Germinal center (tissue), 1 donor: Measurements from ENCODE around the gene COPA.

Experiments used
- DNase-seq: peaks from one replicate; pipeline ENCODE4 v3.0.0; 2012; ENCODE audit warnings: mixed read lengths, low spot score

Gene COPA

DNA sequence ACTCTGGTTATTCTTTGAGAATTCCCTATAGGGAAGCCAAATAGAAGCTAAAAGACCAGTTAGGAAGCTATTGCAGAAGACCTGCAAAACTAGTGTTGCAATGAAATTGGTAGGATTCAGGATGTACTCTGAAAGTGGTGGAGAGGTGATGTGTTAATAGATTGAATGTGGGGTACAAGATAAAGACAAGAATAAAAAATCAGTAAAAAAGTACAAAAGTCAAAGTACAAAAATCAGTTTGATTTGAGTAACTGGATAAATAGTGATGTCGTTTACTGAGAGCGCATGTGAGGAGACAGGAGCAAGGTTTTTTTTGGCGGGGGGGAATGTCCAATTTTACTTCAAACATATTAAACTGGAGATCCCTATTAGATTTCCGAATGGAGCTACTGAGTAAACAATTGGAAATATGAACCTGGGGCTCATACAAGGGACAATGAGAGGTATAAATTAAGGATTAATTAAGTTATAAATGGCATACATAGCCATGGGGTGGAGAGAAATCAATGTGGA, 78.2 kb downstream of the COPA start:
- no peak for DNase-seq

DNA sequence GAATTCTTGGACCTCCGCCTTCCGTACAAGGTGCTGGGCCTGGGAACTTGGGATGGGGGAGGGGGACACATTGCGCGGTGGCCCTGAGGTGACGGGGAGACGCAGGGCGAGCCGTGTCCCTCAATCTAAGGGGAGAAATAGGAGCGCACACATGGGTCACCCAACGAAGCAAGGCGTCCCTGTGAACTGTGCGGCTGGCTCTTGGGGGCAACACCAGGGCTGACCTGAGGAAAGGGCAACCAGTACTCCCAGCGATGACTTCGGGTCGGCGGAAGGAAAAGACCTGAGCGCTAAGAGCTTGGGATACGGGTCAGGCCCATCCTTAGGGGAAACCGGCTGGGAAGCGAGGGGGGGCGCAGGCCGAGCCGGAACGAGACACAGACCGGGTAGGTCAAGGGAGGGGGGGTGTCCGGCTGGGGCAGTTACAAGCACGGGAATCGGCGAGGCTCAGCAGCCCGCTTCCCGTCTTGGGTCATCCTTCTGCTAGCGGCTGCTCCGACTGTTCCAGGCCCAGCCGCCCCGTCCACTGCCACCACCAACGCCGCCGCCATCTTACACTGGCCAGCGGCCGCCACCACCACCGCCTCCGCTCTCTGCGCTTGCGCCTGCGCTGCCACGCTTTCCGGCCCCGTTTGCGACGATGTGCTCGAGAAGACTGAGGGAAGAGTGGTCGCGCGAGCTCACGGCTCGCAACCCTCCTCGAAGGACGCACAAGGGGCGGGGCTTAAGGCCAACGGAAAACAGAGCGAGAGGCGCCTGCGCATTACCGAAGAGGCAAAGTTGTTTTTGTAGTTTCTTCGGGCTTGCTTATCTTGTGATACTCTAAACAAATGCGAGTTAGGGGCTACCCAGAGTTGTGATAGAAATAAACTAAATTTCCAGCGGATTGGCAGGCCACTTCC, 80.9 kb downstream of the COPA start, which contains the start of gene DCAF8:
DCAF8 (minus strand) TSS at position 657 of the 902 bp plus-strand sequence. CDS start 18,541 bp downstream, outside the sequence.
- DNase-seq = peak; percentile 94

DNA sequence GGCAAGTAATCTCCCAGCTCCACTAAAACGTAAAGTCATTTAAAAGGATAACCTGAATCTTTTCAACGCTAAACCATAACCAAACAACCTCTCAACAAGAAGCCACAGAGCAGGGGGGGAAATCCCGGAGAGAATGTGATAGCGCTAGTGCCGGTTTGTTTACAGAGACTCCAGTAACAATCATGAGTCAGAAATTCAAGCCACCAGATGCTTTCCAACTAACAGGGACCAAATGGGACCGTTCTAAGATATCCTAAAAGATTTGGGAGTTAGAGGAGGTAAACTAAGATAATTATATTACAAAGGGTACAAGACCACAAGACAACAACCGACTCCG, 81.5 kb downstream of the COPA start:
- DNase-seq = peak; percentile 49

DNA sequence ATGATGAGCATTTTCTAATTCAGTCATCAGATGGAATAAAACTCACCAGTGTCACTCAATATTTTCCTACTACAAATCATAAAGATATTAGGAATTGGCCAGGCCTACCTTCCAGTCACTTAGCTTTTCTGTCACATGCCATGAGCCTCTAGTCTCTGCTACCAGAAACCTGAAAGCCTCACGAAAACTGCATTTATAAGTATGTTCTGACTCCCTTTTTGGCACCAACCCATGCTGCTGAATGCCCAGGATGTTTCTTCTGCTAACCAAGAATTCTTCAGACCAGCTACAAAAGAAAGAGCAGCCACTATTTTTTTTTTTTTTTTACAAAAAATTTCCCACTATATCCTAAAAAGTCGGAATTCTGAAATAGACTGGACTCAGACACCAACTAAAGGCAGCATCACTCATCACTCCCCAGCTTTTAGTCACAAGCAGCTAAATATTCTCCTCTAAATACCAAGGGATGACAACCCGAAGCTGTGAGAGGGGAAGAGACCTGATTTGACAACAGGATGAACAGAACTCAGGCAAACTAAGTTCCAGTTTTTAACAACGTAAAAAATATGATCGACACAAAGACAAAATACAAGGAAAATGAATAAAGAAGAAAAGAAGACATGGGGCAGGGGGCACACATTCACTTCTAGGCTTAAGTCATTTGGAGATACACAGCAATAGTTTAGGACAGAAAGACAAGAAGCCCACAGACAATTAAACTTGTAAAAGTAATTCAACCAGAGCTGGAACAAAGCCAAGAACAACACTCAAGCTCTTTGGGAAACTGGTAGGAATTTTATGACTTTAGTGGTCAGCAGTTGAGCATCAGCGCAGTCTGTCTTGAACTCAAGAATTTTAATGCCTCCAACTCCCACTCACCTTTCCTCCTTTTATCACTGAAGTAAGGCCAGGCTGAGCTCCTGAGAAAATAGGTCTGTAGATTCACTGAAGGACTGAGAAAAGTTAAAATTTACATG, 82.4 kb downstream of the COPA start:
- DNase-seq = no peak

DNA sequence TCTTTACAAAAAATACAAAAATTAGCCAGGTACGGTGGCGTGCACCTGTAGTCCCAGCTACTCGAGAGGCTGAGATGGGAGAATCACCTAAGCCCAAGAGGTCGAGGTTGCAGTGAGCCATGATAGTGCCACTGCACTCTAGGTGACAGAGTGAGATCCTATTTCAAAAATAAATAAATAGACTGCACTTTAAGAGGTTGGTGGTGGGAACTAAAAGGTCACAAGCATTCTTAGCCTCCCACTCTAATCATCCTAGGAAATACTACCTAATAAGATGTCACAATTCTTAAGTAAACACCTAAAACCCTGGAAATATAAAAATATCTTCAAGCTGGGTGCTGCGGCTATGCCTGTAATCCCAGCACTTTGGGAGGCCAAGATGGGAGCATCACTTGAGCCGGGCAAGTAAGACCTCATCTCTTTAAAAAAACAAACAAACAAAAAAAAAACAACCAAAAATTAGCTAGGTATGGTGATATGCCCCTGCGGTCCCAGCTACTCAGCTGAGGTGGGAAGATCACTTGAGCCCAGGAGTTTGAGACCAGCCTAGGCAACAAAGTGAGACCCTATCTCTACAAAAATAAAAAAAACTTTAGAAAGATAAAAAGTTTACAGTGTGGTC, 84.8 kb downstream of the COPA start:
- DNase-seq = no peak

DNA sequence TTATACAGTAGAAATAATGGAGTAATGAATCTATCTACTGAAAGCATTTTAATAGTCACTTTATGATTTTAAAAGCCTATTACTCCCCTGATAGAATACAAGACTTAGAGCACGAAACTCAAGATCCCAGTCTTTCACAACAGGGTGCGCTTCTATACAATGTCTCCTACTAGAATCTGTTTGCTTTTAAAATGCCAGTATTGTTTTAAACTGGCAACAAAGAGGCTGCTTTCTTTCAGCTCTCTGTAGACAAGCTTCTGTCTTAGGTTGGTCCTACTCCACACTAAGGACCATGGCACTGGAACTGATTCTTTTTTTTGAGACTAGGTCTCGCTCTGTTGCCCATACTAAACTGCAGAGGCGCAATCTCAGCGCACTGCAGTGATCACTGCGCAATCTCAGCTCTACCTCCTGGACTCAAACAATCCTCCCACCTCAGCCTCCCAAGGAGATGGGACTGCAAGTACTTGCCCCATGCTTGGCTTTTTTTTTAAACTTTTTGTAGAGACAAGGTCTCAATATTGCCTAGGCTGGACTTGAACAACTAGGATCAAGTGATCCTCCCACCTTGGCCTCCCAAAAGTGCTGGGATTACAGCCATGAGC, 85.5 kb downstream of the COPA start:
- DNase-seq = no peak

DNA sequence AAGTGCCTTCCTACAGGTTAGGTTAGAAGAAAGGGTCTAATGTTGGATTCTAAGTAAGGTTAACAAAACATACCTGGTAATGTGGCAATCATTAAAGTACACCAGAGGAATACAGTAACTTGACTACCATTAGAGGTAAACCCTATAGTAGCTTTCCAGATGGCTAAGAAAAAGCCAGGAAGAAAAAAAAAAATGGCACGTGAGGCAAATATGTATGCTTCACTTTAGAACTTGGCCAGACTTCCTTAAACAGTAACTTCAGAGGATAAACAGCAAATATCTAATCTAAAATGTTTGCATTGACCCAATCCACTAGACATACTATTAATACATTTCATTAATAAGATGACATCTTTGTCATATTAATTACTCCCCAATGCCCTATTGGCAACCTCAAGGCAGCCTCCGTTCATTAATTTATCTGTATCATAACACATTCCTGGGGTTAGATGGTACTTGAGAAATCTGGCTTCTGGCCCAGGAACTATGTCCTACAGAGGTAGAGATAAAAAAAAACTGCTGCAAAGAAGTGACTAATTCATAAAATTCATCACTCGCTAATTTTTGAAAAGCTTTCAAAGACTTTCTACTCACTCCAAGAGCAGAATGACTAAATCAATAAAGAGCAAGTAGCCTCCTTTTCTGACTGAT, 86.5 kb downstream of the COPA start:
- no peak for DNase-seq

DNA sequence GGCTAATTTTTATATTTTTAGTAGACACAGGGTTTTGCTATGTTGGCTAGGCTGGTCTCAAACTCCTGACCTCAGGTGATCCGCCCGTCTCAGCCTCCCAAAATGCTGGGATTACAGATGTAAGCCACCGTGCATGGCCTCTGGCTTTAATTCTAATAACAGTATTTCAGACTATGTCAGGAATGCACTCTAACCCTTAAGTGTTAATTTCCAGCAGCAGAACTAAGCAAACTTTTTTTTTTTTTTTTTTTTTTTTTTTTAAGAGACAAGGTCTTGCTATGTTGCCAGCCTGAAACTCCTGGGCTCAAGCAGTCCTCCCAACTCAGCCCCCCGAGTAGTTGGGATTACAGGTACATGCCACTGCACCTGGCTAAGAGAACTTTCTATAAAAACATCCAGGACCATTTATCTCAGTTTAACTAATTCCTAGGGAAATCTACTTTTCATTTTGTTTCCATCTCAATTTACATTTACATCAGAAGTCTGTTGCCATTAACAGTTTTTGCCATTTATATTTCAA, 87.2 kb downstream of the COPA start:
- DNase-seq = no peak

DNA sequence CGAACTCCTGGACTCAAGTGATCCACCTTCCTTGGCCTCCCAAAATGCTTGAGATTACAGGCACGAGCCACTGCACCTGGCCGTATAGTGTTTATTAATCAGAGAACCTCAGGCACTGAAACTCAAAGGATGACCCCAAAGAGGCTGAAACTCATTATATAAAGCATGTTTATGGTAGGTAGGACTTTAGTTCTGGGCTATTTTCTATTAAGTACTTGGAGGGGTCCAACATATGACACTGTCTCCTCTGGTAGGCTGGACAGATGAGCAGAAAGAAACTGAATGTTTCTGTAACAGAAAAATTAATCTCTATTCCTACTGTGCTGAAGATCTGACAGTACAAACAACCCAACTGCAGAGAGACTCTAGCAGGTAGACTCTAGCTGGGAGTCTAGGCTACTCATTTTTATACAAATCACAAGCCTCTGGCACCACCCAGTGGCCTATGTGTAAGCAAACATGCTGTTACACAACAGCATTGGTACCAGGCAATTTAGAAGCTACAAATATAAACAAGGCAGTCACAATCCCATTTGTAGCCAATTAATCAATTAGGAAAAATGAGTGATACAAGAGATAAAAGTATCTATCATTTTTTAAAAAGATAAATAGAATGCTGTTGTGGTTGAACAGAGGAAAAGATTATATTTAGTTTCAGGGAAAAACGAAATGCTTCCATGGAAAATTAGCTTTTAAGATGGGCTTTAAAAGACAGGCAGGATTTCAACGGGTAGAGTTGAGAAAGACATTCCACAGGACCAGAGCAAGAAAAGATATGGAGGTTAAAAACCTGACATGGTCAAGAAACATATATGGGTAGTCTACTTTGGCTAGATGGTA, 91.1 kb downstream of the COPA start:
- DNase-seq = peak; percentile 67

DNA sequence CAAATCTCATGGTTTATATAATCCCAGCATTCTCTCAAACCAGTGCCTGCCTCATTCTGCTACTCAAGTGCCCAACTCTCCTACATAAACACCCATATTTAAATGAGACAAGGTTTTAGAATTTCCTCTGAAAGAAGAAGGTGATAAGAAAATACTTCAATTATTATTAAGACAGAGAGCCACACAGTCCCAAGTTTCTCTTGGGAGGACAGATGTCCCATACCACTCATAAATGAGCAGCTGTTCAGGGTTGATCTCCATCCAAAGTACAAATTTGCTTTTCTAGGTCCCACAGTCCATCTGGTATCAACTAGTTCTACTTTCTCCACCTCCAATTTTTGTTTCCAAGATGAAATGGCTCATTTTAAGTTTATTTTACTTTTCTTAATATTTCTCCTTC, 92.0 kb downstream of the COPA start:
- no peak for DNase-seq

DNA sequence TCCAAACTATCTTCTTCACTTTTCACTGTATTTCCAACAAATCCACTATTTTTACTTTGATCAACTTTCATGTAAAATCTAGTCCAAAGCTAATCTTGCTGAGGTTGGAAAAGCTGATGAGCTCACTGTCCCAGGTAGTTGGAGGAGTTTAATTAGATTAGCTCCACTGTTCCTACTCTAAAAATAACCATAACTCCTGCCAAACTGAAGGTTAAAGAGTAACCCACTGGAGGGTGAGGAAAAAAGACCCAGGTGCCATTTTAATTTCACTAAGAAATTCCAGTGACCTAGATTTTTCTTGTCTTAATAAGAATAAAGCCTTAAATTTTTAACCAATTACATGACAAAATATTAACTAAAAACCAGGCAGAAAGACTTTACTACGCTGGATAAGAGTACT, 96.0 kb downstream of the COPA start:
- no peak for DNase-seq

DNA sequence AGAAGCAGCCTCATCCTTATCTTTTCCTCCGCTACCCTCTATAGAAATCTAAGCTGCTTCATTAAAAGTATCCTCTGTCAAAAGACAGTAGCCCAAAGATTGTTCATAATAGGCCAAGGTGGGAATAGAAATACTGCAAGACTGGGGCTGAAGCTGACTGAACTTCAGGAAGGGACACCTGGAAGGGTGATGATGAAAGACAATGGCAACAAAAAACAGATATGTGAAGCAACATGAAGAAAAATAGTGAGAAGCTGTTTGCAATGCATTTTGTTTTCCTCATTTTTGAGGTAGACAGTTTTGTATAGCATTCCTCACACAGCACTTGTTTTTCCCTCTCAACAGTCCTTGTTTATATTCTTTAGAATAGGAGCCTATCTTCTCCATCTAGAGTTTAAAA, 97.6 kb downstream of the COPA start:
- no peak for DNase-seq

DNA sequence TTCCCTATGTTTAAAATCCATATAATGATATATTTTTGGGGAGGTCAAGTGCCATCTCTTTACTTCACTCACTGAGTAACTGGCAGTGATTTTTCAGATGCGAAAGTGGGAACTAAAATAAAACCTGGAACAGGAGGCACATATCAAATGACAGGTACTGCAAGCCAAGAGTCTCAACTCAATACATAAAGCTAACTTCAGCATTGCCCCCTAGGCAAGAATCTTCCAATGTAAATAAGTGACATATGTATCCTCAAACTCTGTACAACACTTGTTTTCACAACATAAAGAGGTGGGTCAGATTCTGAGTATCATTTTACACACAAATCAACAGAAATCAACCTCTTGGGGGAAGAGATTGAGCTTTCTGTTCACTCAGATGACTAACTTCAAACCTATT, 98.8 kb downstream of the COPA start:
- no peak for DNase-seq

DNA sequence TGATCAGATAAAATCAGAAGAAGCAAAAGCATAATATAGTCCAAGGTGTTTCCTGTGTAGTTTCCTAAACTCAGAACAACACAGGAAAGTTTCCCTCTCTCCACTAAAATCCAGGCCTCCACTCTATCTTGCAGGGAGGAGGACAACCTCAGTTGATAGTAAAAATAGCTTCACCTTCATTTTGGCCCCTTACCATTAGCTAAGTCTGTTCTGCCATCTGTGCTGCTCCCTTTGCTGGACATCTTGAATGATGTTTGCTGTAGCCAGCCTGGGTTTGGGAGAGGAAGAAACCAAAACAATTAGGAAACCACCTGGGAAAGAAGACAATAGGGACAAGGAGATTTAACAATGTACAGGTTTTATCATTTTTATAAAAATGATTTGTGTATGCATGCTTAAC, 99.3 kb downstream of the COPA start:
- no peak for DNase-seq

DNA sequence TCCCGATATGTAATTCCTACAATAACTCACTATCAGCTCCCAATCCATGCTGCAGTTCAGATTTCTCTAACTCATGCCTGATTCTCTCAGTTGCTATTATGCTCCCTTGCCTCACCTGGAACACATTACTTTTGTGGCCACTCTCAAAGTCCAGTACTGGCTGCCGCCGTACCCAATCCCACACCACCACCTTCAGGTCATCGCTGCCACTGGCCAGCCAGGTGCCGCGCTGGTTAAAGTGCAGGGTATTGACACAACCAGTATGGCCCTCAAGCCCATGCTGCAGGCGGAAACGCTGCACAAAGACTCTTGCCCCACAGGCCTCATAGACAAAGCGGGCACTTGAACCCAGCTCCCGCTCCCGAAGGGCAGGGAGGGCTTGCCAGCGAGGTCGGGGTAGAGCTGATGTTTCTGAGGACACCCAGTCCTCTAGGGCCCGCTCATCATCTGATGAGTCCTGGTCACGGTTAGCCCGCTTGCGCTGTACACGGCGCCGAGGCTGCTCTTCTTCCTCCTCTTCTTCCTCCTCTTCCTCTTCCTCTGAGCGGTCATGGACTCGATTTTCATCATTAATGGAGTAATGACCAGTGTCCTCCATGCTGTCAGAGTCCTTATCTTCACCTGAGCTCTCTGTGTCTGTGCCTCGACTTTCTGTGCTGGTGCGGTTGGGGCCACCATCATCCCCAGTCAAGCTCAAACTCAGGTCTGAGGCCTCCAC, 103.3 kb downstream of the COPA start:
- DNase-seq = no peak
